Measurements from ENCODE around the gene PRMT9.
A peak's percentile ranks its signal among the peaks of the same experiment; 100 is the strongest.

Gene PRMT9

DNA sequence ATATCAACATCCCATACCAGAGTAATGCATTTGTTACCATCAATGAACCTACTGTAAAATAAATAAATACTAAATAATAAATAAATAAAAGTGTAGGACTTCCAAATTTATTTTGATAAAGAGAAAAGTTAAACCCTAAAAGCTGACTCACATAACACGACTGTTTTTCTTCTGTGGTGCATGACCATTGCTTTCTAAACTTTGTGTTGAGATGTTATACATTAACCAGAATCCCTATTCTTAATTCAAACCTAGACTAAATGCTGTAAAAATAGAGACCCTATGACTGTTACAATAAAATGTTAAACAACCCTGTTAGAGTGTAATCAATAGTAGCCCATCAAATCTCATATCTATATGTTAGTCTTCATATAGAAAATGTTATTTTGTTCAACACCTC lies 20.9 kb upstream of the PRMT9 start:
- TF ChIP-seq, protein P1, sequence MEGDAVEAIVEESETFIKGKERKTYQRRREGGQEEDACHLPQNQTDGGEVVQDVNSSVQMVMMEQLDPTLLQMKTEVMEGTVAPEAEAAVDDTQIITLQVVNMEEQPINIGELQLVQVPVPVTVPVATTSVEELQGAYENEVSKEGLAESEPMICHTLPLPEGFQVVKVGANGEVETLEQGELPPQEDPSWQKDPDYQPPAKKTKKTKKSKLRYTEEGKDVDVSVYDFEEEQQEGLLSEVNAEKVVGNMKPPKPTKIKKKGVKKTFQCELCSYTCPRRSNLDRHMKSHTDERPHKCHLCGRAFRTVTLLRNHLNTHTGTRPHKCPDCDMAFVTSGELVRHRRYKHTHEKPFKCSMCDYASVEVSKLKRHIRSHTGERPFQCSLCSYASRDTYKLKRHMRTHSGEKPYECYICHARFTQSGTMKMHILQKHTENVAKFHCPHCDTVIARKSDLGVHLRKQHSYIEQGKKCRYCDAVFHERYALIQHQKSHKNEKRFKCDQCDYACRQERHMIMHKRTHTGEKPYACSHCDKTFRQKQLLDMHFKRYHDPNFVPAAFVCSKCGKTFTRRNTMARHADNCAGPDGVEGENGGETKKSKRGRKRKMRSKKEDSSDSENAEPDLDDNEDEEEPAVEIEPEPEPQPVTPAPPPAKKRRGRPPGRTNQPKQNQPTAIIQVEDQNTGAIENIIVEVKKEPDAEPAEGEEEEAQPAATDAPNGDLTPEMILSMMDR (IDR thresholded peaks at IDR 0.05; ENCODE audit: low read depth, low read length): no peak
- no peak overlapping the region for H3K4me3 ChIP-seq (replicated peaks in 1 of 2; ENCODE audit: low read depth in 2 of 2, low read length in 2 of 2)
- DNase-seq (ENCODE audit: low read depth in 2 of 2): no peak

DNA sequence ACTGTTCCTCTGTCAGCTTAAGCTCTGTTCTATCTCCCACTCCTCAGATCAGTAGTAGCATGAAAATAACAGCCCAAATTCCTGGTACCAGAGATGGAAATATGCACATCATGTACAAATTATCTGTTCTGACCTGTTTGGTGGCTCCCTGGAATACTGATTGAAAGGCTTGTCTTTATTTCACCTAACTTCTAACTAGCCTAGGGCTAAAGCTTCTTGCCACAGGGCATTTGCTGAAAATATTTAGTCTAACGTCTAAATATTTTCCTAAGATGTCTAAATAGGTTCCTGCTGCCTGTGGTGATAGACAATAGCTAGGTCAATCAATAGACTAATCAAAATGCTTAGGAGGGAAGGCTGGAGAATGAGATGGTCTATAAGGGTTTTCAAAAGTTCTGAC lies 12.9 kb upstream of the PRMT9 start:
- no peak overlapping the region for H3K4me3 ChIP-seq (replicated peaks in 1 of 2; ENCODE audit: low read depth in 2 of 2, low read length in 2 of 2)
- no peak for DNase-seq (ENCODE audit: low read depth in 2 of 2)
- TF ChIP-seq, protein P1 (IDR thresholded peaks at IDR 0.05; ENCODE audit: low read depth, low read length): no peak

DNA sequence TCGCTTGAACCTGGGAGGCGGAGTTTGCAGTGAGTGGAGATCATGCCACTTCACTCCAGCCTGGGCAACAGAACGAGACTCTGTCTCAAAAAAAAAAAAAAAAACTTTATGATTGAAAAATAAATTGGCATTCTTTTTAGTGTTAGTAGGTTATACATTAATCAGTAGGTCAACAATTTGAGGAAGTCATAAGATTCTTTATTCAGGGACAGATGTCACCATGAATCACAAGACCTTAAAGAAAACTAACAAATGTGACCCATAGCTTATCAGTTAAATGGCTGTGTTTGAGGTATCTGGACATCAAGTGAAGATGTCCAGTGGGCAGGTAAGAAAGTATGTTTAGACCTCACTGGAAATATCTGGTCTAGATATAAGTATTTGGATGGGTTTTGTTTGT lies 9.3 kb upstream of the PRMT9 start:
- DNase-seq (ENCODE audit: low read depth in 2 of 2): no peak
- no peak overlapping the region for H3K4me3 ChIP-seq (replicated peaks in 1 of 2; ENCODE audit: low read depth in 2 of 2, low read length in 2 of 2)
- TF ChIP-seq, protein P1 (IDR thresholded peaks at IDR 0.05; ENCODE audit: low read depth, low read length): no peak

DNA sequence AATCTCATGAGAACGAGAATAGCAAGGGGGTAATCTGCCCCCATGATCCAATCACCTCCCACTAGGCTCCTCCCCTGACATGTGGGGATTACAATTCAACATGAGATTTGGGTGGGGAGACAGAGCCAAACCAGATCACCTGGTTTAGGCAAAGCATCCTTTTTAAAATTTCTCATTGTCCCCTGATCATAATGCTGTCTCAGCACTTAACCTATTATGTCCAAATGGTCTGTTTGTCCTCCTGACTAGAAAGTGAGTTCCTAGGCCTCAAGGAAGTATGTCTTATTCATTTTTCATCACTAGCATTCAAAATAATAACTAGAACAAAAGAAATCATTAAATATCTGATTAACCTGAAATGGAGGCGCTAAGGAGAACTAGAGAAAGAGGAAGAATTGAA lies 7.9 kb upstream of the PRMT9 start:
- no peak overlapping the region for H3K4me3 ChIP-seq (replicated peaks in 1 of 2; ENCODE audit: low read depth in 2 of 2, low read length in 2 of 2)
- DNase-seq (ENCODE audit: low read depth in 2 of 2): no peak
- TF ChIP-seq, protein P1 (IDR thresholded peaks at IDR 0.05; ENCODE audit: low read depth, low read length): no peak

DNA sequence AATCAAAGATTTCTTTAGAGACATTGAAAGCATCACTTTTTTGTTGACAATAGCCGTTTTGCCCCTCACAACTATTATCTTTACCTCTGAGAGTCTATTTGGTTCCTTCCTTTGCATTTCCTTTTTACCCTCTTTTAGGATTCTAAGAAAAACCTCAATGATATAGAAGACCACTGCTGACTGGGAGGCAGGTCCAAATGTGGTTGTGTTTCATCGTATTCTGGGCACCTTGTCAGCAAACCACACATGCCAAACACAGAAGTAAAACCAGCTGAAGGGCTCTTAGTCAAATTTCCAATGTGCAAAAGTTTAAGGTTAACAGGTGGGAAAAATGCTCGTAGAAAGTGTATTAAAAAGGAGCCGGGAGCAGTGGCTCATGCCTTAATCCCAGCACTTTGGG lies 5.1 kb upstream of the PRMT9 start:
- TF ChIP-seq, protein P1 (IDR thresholded peaks at IDR 0.05; ENCODE audit: low read depth, low read length): no peak
- H3K4me3 ChIP-seq (replicated peaks in 1 of 2; ENCODE audit: low read depth in 2 of 2, low read length in 2 of 2): no peak overlapping the region
- no peak for DNase-seq (ENCODE audit: low read depth in 2 of 2)

DNA sequence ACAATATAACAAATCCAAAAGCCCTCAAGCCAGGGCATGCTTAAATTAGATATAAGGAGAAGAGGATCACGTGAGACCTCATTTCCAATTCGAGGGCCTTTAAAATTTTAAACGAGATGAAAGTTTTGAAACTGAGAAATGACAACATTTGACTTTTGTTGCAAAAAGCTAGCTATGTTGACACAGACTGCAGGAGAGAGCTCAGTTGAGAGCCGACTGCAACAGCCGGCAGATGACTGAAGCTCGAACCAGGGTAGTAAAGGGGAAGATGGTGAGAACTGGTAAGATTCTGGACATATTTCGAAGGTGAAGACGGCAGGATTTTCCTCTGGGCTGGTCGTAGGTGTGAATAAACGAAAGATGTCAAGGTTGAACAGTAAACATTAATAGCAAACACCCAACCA lies 773 bp downstream of the PRMT9 start:
- H3K4me3 ChIP-seq (replicated peaks in 1 of 2; ENCODE audit: low read depth in 2 of 2, low read length in 2 of 2): peak overlapping the region; percentile 79 to 98
- TF ChIP-seq, protein P1 (IDR thresholded peaks at IDR 0.05; ENCODE audit: low read depth, low read length): no peak
- DNase-seq (ENCODE audit: low read depth in 2 of 2): peak; percentile 45 to 46

DNA sequence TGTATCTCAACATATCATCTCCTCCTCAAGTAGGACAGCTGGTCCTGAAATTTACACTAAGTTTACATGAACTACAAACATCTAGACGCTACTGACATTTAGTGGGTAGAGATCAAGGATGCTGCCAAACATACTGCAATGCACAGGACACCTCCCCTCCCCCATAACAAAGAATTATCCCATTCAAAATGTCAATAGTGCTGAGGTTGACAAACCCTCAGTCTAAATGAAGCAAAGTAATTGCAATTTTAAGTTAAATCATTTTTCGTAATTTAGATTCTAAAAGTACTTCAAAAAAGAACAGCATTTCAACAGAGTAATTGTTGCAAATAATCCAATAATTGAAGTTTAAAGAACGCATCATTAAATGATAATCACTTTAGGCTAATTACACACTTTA lies 1.2 kb downstream of the PRMT9 start:
- peak; percentile 6 to 15 for DNase-seq (ENCODE audit: low read depth in 2 of 2)
- H3K4me3 ChIP-seq (replicated peaks in 1 of 2; ENCODE audit: low read depth in 2 of 2, low read length in 2 of 2): peak overlapping the region; percentile 79 to 98
- TF ChIP-seq, protein P1 (IDR thresholded peaks at IDR 0.05; ENCODE audit: low read depth, low read length): no peak
